IPS-15b (cell line): ENCODE data around the gene ROBO3.
A peak's percentile ranks its signal among the peaks of the same experiment; 100 is the strongest.

Experiments
- H3K27me3 ChIP-seq: one replicate; pipeline ENCODE4 v1.6.1; 2013; ENCODE audit warnings: low read length; ENCODE audit not compliant: control insufficient read depth, insufficient read depth
- H3K36me3 ChIP-seq: one replicate; pipeline ENCODE4 v1.6.1; 2013; ENCODE audit warnings: low read length; ENCODE audit not compliant: control insufficient read depth, insufficient read depth
- H3K4me1 ChIP-seq: one replicate; pipeline ENCODE4 v1.6.1; 2013; ENCODE audit warnings: mild to moderate bottlenecking, low read length; ENCODE audit not compliant: control insufficient read depth, insufficient read depth
- H3K4me3 ChIP-seq: one replicate; pipeline ENCODE4 v1.5.1; 2013; ENCODE audit warnings: low read depth, low read length
- H3K9ac ChIP-seq: one replicate; pipeline ENCODE4 v1.6.1; 2013; ENCODE audit warnings: low read depth, mild to moderate bottlenecking, low read length
- H3K9me3 ChIP-seq: one replicate; pipeline ENCODE4 v1.6.1; 2013; ENCODE audit warnings: mild to moderate bottlenecking, low read length; ENCODE audit not compliant: control insufficient read depth, insufficient read depth

ROBO3 gene

GRCh38 chr11:124898263-124898680, 33.0 kb downstream of the ROBO3 start:
- H3K4me1 ChIP-seq, result no peaks in the 10 kb centered on the region
- H3K9ac ChIP-seq, result no peak overlapping the region
- H3K27me3 ChIP-seq, result peaks cover 6% of the 10 kb centered on the region
- H3K36me3 ChIP-seq, result no peaks in the 10 kb centered on the region
- no peak overlapping the region for H3K4me3 ChIP-seq
- H3K9me3 ChIP-seq, result no peaks in the 10 kb centered on the region

- peaks cover 6% of the 10 kb centered on the region for H3K27me3 ChIP-seq
- no peak overlapping the region for H3K9ac ChIP-seq
- no peak overlapping the region for H3K4me3 ChIP-seq
- no peaks in the 10 kb centered on the region for H3K9me3 ChIP-seq
- H3K36me3 ChIP-seq, result no peaks in the 10 kb centered on the region
- no peaks in the 10 kb centered on the region for H3K4me1 ChIP-seq
These were observed 33.5 kb downstream of the ROBO3 start for GRCh38 chr11:124898711-124899110.

GRCh38 chr11:124899383-124900145, 34.3 kb downstream of the ROBO3 start:
- Histone ChIP-seq H3K9ac (no peak overlapping the region), H3K27me3 (peaks cover 6% of the 10 kb centered on the region), H3K4me3 (no peak overlapping the region), H3K9me3 (no peaks in the 10 kb centered on the region), H3K36me3 (no peaks in the 10 kb centered on the region), H3K4me1 (no peaks in the 10 kb centered on the region)

GRCh38 chr11:124900464-124900863, 35.2 kb downstream of the ROBO3 start:
- Histone ChIP-seq H3K36me3 (no peaks in the 10 kb centered on the region), H3K4me3 (no peak overlapping the region), H3K9me3 (no peaks in the 10 kb centered on the region), H3K4me1 (no peaks in the 10 kb centered on the region), H3K27me3 (peaks cover 6% of the 10 kb centered on the region), H3K9ac (no peak overlapping the region)

GRCh38 chr11:124902616-124903015, 37.4 kb downstream of the ROBO3 start:
- H3K4me3 ChIP-seq, result no peak overlapping the region
- no peaks in the 10 kb centered on the region for H3K9me3 ChIP-seq
- H3K9ac ChIP-seq, result no peak overlapping the region
- H3K27me3 ChIP-seq, result peaks cover 6% of the 10 kb centered on the region
- no peaks in the 10 kb centered on the region for H3K4me1 ChIP-seq
- no peaks in the 10 kb centered on the region for H3K36me3 ChIP-seq

- Histone ChIP-seq H3K9ac (no peak overlapping the region), H3K9me3 (no peaks in the 10 kb centered on the region), H3K36me3 (no peaks in the 10 kb centered on the region), H3K4me1 (no peaks in the 10 kb centered on the region), H3K27me3 (peaks cover 36% of the 10 kb centered on the region), H3K4me3 (no peak overlapping the region)
These were observed 50.5 kb downstream of the ROBO3 start for GRCh38 chr11:124915541-124916369.

- H3K4me3 ChIP-seq, result no peak overlapping the region
- H3K27me3 ChIP-seq, result peaks cover 39% of the 10 kb centered on the region
- H3K4me1 ChIP-seq, result peaks cover under 1% of the 10 kb centered on the region
- no peaks in the 10 kb centered on the region for H3K36me3 ChIP-seq
- no peaks in the 10 kb centered on the region for H3K9me3 ChIP-seq
- H3K9ac ChIP-seq, result no peak overlapping the region
These were observed 51.1 kb downstream of the ROBO3 start for GRCh38 chr11:124916370-124916710.

- Histone ChIP-seq H3K9me3 (no peaks in the 10 kb centered on the region), H3K4me1 (peaks cover 3% of the 10 kb centered on the region), H3K9ac (no peak overlapping the region), H3K36me3 (no peaks in the 10 kb centered on the region), H3K4me3 (no peak overlapping the region), H3K27me3 (peaks cover 48% of the 10 kb centered on the region)
These were observed 51.9 kb downstream of the ROBO3 start for GRCh38 chr11:124917115-124917637.

GRCh38 chr11:124918950-124919349, 53.7 kb downstream of the ROBO3 start, which contains the start of gene HEPN1:
Gene HEPN1 (plus strand): TSS chr11:124919250.
- Histone ChIP-seq H3K4me1 (peaks cover 3% of the 10 kb centered on the region), H3K9ac (no peak within 1 kb of the TSS), H3K9me3 (no peaks in the 10 kb centered on the region), H3K27me3 (peaks cover 65% of the 10 kb centered on the region), H3K36me3 (no peaks in the 10 kb centered on the region), H3K4me3 (no peak within 1 kb of the TSS)

- no peaks in the 10 kb centered on the region for H3K36me3 ChIP-seq
- no peaks in the 10 kb centered on the region for H3K9me3 ChIP-seq
- H3K9ac ChIP-seq, result no peak overlapping the region
- H3K27me3 ChIP-seq, result peaks cover 72% of the 10 kb centered on the region
- H3K4me3 ChIP-seq, result no peak overlapping the region
- H3K4me1 ChIP-seq, result peaks cover 3% of the 10 kb centered on the region
These were observed 54.7 kb downstream of the ROBO3 start for GRCh38 chr11:124919898-124920297.

GRCh38 chr11:124920356-124920755, 55.1 kb downstream of the ROBO3 start:
- H3K9me3 ChIP-seq, result no peaks in the 10 kb centered on the region
- H3K36me3 ChIP-seq, result no peaks in the 10 kb centered on the region
- H3K4me1 ChIP-seq, result peaks cover 3% of the 10 kb centered on the region
- peaks cover 72% of the 10 kb centered on the region for H3K27me3 ChIP-seq
- H3K9ac ChIP-seq, result no peak overlapping the region
- H3K4me3 ChIP-seq, result peak overlapping the region; percentile 45
